Measurements from ENCODE around the gene MAPK8. TPM values are rescaled to one million over a fixed set of nuclear protein-coding genes. Genes with fewer than 3 reads are reported as not detected.

Gene MAPK8
- polyA plus RNA-seq, 2 of the 4 experiments (the other 2 are of a cell fraction) = 29.6 to 71.4 TPM

GRCh38 chr10:48353246-48353645 lies 46.8 kb downstream of the MAPK8 start:
- WGBS (ENCODE audit: missing lambda C conversion rate) = 84% methylated on average over 2 of the region's 2 CpGs
- ATAC-seq (no peak), DNase-seq (ENCODE audit: low read depth in 1 of 2, low spot score in 1 of 2) (no peak), FAIRE-seq (no peak)
- Histone ChIP-seq H3K4me1 (no peaks in the 10 kb centered on the region), H3K27ac (no peak overlapping the region), H3K4me2 (no peak overlapping the region), H3K4me3 (no peak overlapping the region), H3K9me3 (0 out of 3 replicates have a peak, but pooled peaks cover 5% of the 10 kb centered on the region)
- ChIA-PET CTCF (interaction anchor here (2.3 to 3.1 kb wide), 2 partner anchors 10 to 303 kb away, joined by 14 to 19 read pairs; no protein-coding TSS in a partner anchor), POLR2A (no interaction called here)
- TF ChIP-seq RFX5 (IDR thresholded peaks at IDR 0.05) = no peak
- no peak for TF ChIP-seq EHMT2 (IDR thresholded peaks at IDR 0.05; ENCODE audit: low read depth)
- no peak for TF ChIP-seq CHD4 (IDR thresholded peaks at IDR 0.05; ENCODE audit: borderline replicate concordance)
- no peak for TF ChIP-seq CBX8 (IDR thresholded peaks at IDR 0.05)
- TF ChIP-seq, protein P1, sequence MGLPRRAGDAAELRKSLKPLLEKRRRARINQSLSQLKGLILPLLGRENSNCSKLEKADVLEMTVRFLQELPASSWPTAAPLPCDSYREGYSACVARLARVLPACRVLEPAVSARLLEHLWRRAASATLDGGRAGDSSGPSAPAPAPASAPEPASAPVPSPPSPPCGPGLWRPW (IDR thresholded peaks at IDR 0.05) = no peak
- TF ChIP-seq RARB (CRISPR knock-in tag; IDR thresholded peaks at IDR 0.05) = no peak
- no peak for TF ChIP-seq ELK1 (IDR thresholded peaks at IDR 0.05; ENCODE audit: low read depth, low read length)
- TF ChIP-seq EP300 (IDR thresholded peaks at IDR 0.05) = no peak
- no peak for TF ChIP-seq TP53 (CRISPR knock-in tag; IDR thresholded peaks at IDR 0.05)
- no peak for TF ChIP-seq HEYL (CRISPR knock-in tag; IDR thresholded peaks at IDR 0.05)
- no peak for TF ChIP-seq POLR2AphosphoS2 (conservative IDR thresholded peaks at IDR 0.05; ENCODE audit: low read length)
- TF ChIP-seq FOSB (CRISPR knock-in tag; IDR thresholded peaks at IDR 0.05) = no peak
- no peak for TF ChIP-seq RNF2 (IDR thresholded peaks at IDR 0.05; ENCODE audit: borderline replicate concordance, low read depth)
- no peak for TF ChIP-seq ZFP36 (IDR thresholded peaks at IDR 0.05; ENCODE audit: borderline replicate concordance, partially characterized antibody)
- TF ChIP-seq HOXB5 (CRISPR knock-in tag; IDR thresholded peaks at IDR 0.05) = no peak
- TF ChIP-seq, protein P2, sequence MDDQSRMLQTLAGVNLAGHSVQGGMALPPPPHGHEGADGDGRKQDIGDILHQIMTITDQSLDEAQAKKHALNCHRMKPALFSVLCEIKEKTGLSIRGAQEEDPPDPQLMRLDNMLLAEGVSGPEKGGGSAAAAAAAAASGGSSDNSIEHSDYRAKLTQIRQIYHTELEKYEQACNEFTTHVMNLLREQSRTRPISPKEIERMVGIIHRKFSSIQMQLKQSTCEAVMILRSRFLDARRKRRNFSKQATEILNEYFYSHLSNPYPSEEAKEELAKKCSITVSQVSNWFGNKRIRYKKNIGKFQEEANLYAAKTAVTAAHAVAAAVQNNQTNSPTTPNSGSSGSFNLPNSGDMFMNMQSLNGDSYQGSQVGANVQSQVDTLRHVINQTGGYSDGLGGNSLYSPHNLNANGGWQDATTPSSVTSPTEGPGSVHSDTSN (IDR thresholded peaks at IDR 0.05) = no peak
- TF ChIP-seq RCOR1 (IDR thresholded peaks at IDR 0.05; ENCODE audit: low read depth, low read length) = no peak
- no peak for TF ChIP-seq TFCP2L1 (CRISPR knock-in tag; IDR thresholded peaks at IDR 0.05)
- TF ChIP-seq FOXS1 (CRISPR knock-in tag; IDR thresholded peaks at IDR 0.05) = no peak

GRCh38 chr10:48357631-48358030 lies 51.2 kb downstream of the MAPK8 start:
- Histone ChIP-seq H3K4me1 (no peaks in the 10 kb centered on the region), H3K27ac (no peak overlapping the region), H3K4me2 (no peak overlapping the region), H3K9me3 (no peaks in the 10 kb centered on the region), H3K4me3 (no peak overlapping the region)
- no peak for FAIRE-seq
- POLR2A ChIA-PET = no interaction called here
- CTCF ChIA-PET = interaction anchor here (2.9 kb wide), 1 partner anchor 298 kb away, joined by 12 read pairs; no protein-coding TSS in a partner anchor
- WGBS (ENCODE audit: missing lambda C conversion rate) = 94% methylated on average over 5 of the region's 5 CpGs
- no peak for ATAC-seq
- TF ChIP-seq PHF8 (IDR thresholded peaks at IDR 0.05; ENCODE audit: borderline replicate concordance, low read depth) (no peak), KDM5A (IDR thresholded peaks at IDR 0.05) (no peak), ESRRA (IDR thresholded peaks at IDR 0.05; ENCODE audit: borderline replicate concordance, low read length) (no peak), HOXA7 (CRISPR knock-in tag; IDR thresholded peaks at IDR 0.05) (no peak), TP53 (CRISPR knock-in tag; IDR thresholded peaks at IDR 0.05) (no peak), JUNB (IDR thresholded peaks at IDR 0.05) (no peak), HDAC2 (IDR thresholded peaks at IDR 0.05) (no peak), HOXB5 (CRISPR knock-in tag; IDR thresholded peaks at IDR 0.05) (no peak), BHLHE40 (IDR thresholded peaks at IDR 0.05; ENCODE audit: low read depth, low read length) (no peak), FOSB (CRISPR knock-in tag; IDR thresholded peaks at IDR 0.05) (no peak), RCOR1 (IDR thresholded peaks at IDR 0.05; ENCODE audit: low read depth, low read length) (no peak), GATA3 (IDR thresholded peaks at IDR 0.05; ENCODE audit: borderline replicate concordance) (no peak), RFX5 (IDR thresholded peaks at IDR 0.05) (no peak)
- TF ChIP-seq, protein P3, sequence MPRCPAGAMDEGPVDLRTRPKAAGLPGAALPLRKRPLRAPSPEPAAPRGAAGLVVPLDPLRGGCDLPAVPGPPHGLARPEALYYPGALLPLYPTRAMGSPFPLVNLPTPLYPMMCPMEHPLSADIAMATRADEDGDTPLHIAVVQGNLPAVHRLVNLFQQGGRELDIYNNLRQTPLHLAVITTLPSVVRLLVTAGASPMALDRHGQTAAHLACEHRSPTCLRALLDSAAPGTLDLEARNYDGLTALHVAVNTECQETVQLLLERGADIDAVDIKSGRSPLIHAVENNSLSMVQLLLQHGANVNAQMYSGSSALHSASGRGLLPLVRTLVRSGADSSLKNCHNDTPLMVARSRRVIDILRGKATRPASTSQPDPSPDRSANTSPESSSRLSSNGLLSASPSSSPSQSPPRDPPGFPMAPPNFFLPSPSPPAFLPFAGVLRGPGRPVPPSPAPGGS (IDR thresholded peaks at IDR 0.05) = no peak
- TF ChIP-seq, protein P4, sequence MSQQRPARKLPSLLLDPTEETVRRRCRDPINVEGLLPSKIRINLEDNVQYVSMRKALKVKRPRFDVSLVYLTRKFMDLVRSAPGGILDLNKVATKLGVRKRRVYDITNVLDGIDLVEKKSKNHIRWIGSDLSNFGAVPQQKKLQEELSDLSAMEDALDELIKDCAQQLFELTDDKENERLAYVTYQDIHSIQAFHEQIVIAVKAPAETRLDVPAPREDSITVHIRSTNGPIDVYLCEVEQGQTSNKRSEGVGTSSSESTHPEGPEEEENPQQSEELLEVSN (IDR thresholded peaks at IDR 0.05; ENCODE audit: borderline replicate concordance, low read depth) = no peak
- DNase-seq (ENCODE audit: low read depth in 1 of 2, low spot score in 1 of 2) = no peak

All from A549 (cell line).